HepG2 (cell line): ENCODE measurements around the gene LIME1. TPM values are rescaled to one million over a fixed set of nuclear protein-coding genes. Genes with fewer than 3 reads are reported as not detected.
A peak's percentile ranks its signal among the peaks of the same experiment; 100 is the strongest.

Experiments
- DNMT1 ChIP-seq: sonication (generic); formaldehyde crosslinking; IDR thresholded peaks from 2 replicates; pipeline ENCODE4 v1.5.1; 2020; ENCODE audit warnings: mild to moderate bottlenecking, missing genetic modification reagents
- DPF2 ChIP-seq: sonication (generic); formaldehyde crosslinking; IDR thresholded peaks from 2 replicates; pipeline ENCODE4 v1.4.0; 2020; ENCODE audit warnings: mild to moderate bottlenecking, low read depth, missing genetic modification reagents, borderline replicate concordance
- ELF4 ChIP-seq: sonication (generic); formaldehyde crosslinking; IDR thresholded peaks from 2 replicates; pipeline ENCODE4 v1.5.0; 2020; ENCODE audit warnings: missing genetic modification reagents, mild to moderate bottlenecking, moderate library complexity, borderline replicate concordance
- FOXP1 ChIP-seq, 2 experiments: fragments of 450-650 bp in 1 of 2; IDR thresholded peaks; 2 replicates each; pipeline ENCODE4 v1.6.1; 2017 to 2018; ENCODE audit warnings: antibody characterized with exemption in 1 of 2
- GABPA ChIP-seq, 2 experiments: IDR thresholded peaks; 2 replicates each; pipeline ENCODE4 v1.6.1; 2011 to 2016; ENCODE audit warnings: low read depth in 2 of 2, low read length in 1 of 2, missing biosample characterization in 1 of 2, missing genetic modification characterization in 1 of 2
- JUN ChIP-seq: sonication (generic); formaldehyde crosslinking; IDR thresholded peaks from 2 replicates; pipeline ENCODE4 v1.4.0; 2020; ENCODE audit warnings: mild to moderate bottlenecking, missing genetic modification reagents
- NPAS2 ChIP-seq: sonication (generic); formaldehyde crosslinking; IDR thresholded peaks from 2 replicates; pipeline ENCODE4 v1.8.0; 2022; ENCODE audit warnings: mild to moderate bottlenecking, missing genetic modification reagents, borderline replicate concordance
- PCBP1 ChIP-seq: fragments of 200-400 bp; formaldehyde crosslinking; IDR thresholded peaks from 2 replicates; pipeline ENCODE4 v1.6.1; 2017; ENCODE audit warnings: mild to moderate bottlenecking, low read depth, low read length, borderline replicate concordance
- RBM22 ChIP-seq: fragments of 200-400 bp; formaldehyde crosslinking; optimal IDR thresholded peaks from 2 replicates; pipeline ENCODE3; 2017; ENCODE audit warnings: mild to moderate bottlenecking, low read length, moderate library complexity
- RFXAP ChIP-seq: sonication (generic); formaldehyde crosslinking; IDR thresholded peaks from 2 replicates; pipeline ENCODE4 v1.4.0; 2020; ENCODE audit warnings: missing genetic modification reagents, borderline replicate concordance
- SRSF4 ChIP-seq: fragments of 200-400 bp; formaldehyde crosslinking; IDR thresholded peaks from one replicate; pipeline ENCODE4 v1.6.1; 2018; ENCODE audit warnings: mild to moderate bottlenecking, low read depth, low read length, moderate library complexity; ENCODE audit not compliant: poor library complexity, severe bottlenecking
- TBX3 ChIP-seq: fragments of 450-650 bp; IDR thresholded peaks from 2 replicates; pipeline ENCODE4 v1.6.1; 2017; ENCODE audit warnings: antibody characterized with exemption, mild to moderate bottlenecking, inconsistent platforms, borderline replicate concordance
- YEATS2 ChIP-seq: sonication (generic); formaldehyde crosslinking; IDR thresholded peaks from 2 replicates; pipeline ENCODE4 v1.4.0; 2020; ENCODE audit warnings: missing genetic modification reagents, borderline replicate concordance
- ZNF136 ChIP-seq: sonication (generic); formaldehyde crosslinking; IDR thresholded peaks from 2 replicates; pipeline ENCODE4 v1.8.1; 2022; ENCODE audit warnings: low read depth, mild to moderate bottlenecking, moderate library complexity, missing genetic modification reagents
- ZNF337 ChIP-seq: sonication (generic); formaldehyde crosslinking; IDR thresholded peaks from 2 replicates; pipeline ENCODE4 v1.5.1; 2020; ENCODE audit warnings: missing genetic modification reagents, low read depth, mild to moderate bottlenecking, borderline replicate concordance
- ZNF678 ChIP-seq: sonication (generic); formaldehyde crosslinking; IDR thresholded peaks from 2 replicates; pipeline ENCODE4 v1.4.0; 2020; ENCODE audit warnings: mild to moderate bottlenecking, missing genetic modification reagents
- ZNF839 ChIP-seq: sonication (generic); formaldehyde crosslinking; IDR thresholded peaks from 2 replicates; pipeline ENCODE4 v1.4.0; 2020; ENCODE audit warnings: missing genetic modification reagents, mild to moderate bottlenecking, borderline replicate concordance
- polyA plus RNA-seq, 8 experiments: library from polyadenylated mRNA; depleted of rRNA in 3 of 8; stranded (reverse) in 7 of 8; unstranded in 1 of 8; fragments of >200 nt; fragmentation: Illumina TruSeq in 4 of 8; extraction: Trizol in 4 of 8; gene quantifications; 2 replicates each; pipeline versions ENCODE4 v1.2.1 to v1.2.3, GENCODE V29; 2011 to 2016; ENCODE audit warnings: low read depth in 4 of 8, missing spikeins in 1 of 8, mixed read lengths in 1 of 8; ENCODE audit not compliant: insufficient read depth in 1 of 8
- total RNA-seq, 5 experiments: library from RNA; depleted of rRNA; stranded (reverse); fragments of >200 nt; fragmentation: Illumina TruSeq; extraction: Trizol; gene quantifications; 2 replicates each; pipeline ENCODE4 v1.2.3, GENCODE V29; 2016; ENCODE audit warnings: low read depth in 1 of 5
- TF ChIP-seq, protein P1 (sequence below): sonication (generic); formaldehyde crosslinking; IDR thresholded peaks from 2 replicates; pipeline ENCODE4 v1.9.0; 2021; ENCODE audit warnings: missing genetic modification reagents, borderline replicate concordance
- TF ChIP-seq, protein P2 (sequence below): sonication (generic); formaldehyde crosslinking; IDR thresholded peaks from 2 replicates; pipeline ENCODE4 v1.4.0; 2020; ENCODE audit warnings: missing genetic modification reagents
- TF ChIP-seq, protein P3 (sequence below): sonication (generic); formaldehyde crosslinking; IDR thresholded peaks from 2 replicates; pipeline ENCODE4 v1.5.0; 2020; ENCODE audit warnings: missing genetic modification reagents

LIME1 gene
- total and polyA plus RNA-seq, 2 of the 13 experiments (the other 11 are each of a cell fraction or from before 2014, with no cell fraction given), result 13.0 to 61.5 TPM

DNA sequence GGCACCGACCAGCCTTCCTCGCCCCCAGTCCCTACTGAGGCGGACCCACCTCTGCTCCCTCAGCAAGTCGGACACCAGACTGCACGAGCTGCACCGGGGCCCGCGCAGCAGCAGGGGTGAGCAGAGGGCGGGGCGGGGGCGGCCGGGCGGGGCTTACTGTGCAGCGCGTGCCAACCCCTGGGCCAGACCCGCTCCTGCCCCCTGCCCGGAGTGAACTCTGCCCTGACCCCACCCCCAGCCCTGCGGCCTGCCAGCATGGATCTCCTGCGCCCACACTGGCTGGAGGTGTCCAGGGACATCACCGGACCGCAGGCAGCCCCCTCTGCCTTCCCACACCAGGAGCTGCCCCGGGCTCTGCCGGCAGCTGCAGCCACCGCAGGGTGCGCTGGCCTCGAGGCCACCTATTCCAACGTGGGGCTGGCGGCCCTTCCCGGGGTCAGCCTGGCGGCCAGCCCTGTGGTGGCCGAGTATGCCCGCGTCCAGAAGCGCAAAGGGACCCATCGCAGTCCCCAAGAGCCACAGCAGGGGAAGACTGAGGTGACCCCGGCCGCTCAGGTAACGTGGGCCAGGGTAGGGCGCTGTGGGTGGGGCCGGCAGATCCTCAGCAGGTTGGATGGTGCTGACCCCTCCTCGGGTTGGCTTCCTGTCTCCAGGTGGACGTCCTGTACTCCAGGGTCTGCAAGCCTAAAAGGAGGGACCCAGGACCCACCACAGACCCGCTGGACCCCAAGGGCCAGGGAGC lies 1.7 kb downstream of the LIME1 start (continued):
- TF ChIP-seq, protein P1, sequence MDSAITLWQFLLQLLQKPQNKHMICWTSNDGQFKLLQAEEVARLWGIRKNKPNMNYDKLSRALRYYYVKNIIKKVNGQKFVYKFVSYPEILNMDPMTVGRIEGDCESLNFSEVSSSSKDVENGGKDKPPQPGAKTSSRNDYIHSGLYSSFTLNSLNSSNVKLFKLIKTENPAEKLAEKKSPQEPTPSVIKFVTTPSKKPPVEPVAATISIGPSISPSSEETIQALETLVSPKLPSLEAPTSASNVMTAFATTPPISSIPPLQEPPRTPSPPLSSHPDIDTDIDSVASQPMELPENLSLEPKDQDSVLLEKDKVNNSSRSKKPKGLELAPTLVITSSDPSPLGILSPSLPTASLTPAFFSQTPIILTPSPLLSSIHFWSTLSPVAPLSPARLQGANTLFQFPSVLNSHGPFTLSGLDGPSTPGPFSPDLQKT, result 0 out of 2 replicates have a peak, but pooled peaks have one; percentile 68
- peak; percentile 66; the same call in 1 of the 2 replicates for TF ChIP-seq TBX3
- TF ChIP-seq DPF2 (CRISPR knock-in tag), result peak; percentile 81
- TF ChIP-seq ZNF337 (CRISPR knock-in tag), result 0 out of 2 replicates have a peak, but pooled peaks have one; percentile 27
- TF ChIP-seq ZNF678, result peak; percentile 99
- TF ChIP-seq GABPA (IDR thresholded peaks at IDR 0.05; ENCODE audit: low read depth, low read length), result no peak
- TF ChIP-seq GABPA (CRISPR knock-in tag; IDR thresholded peaks at IDR 0.05; ENCODE audit: low read depth), result peak; percentile 46; the same call in 1 of the 2 replicates
- TF ChIP-seq SRSF4, result peak; percentile 53
- peak; percentile 95 for TF ChIP-seq RBM22
- TF ChIP-seq DNMT1 (CRISPR knock-in tag), result peak; percentile 93
- TF ChIP-seq ZNF839 (CRISPR knock-in tag), result 0 out of 2 replicates have a peak, but pooled peaks have one; percentile 33
- TF ChIP-seq, protein P2, sequence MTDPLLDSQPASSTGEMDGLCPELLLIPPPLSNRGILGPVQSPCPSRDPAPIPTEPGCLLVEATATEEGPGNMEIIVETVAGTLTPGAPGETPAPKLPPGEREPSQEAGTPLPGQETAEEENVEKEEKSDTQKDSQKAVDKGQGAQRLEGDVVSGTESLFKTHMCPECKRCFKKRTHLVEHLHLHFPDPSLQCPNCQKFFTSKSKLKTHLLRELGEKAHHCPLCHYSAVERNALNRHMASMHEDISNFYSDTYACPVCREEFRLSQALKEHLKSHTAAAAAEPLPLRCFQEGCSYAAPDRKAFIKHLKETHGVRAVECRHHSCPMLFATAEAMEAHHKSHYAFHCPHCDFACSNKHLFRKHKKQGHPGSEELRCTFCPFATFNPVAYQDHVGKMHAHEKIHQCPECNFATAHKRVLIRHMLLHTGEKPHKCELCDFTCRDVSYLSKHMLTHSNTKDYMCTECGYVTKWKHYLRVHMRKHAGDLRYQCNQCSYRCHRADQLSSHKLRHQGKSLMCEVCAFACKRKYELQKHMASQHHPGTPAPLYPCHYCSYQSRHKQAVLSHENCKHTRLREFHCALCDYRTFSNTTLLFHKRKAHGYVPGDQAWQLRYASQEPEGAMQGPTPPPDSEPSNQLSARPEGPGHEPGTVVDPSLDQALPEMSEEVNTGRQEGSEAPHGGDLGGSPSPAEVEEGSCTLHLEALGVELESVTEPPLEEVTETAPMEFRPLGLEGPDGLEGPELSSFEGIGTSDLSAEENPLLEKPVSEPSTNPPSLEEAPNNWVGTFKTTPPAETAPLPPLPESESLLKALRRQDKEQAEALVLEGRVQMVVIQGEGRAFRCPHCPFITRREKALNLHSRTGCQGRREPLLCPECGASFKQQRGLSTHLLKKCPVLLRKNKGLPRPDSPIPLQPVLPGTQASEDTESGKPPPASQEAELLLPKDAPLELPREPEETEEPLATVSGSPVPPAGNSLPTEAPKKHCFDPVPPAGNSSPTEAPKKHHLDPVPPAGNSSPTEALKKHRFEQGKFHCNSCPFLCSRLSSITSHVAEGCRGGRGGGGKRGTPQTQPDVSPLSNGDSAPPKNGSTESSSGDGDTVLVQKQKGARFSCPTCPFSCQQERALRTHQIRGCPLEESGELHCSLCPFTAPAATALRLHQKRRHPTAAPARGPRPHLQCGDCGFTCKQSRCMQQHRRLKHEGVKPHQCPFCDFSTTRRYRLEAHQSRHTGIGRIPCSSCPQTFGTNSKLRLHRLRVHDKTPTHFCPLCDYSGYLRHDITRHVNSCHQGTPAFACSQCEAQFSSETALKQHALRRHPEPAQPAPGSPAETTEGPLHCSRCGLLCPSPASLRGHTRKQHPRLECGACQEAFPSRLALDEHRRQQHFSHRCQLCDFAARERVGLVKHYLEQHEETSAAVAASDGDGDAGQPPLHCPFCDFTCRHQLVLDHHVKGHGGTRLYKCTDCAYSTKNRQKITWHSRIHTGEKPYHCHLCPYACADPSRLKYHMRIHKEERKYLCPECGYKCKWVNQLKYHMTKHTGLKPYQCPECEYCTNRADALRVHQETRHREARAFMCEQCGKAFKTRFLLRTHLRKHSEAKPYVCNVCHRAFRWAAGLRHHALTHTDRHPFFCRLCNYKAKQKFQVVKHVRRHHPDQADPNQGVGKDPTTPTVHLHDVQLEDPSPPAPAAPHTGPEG (CRISPR knock-in tag), result peak; percentile 60; the same call in 1 of the 2 replicates
- peak; percentile 45; the same call in 1 of the 2 replicates for TF ChIP-seq ZNF136
- peak; percentile 86 for TF ChIP-seq JUN (CRISPR knock-in tag)
- TF ChIP-seq RFXAP (CRISPR knock-in tag), result peak; percentile 61
- peak; percentile 72 for TF ChIP-seq YEATS2 (CRISPR knock-in tag)
- TF ChIP-seq ELF4 (CRISPR knock-in tag), result peak; percentile 52; the same call in 1 of the 2 replicates
- no peak for TF ChIP-seq NPAS2 (CRISPR knock-in tag)
- no peak; the same call in 1 of the 2 replicates for TF ChIP-seq PCBP1
- no peak for TF ChIP-seq FOXP1 (IDR thresholded peaks at IDR 0.05)
- no peak for TF ChIP-seq FOXP1 (CRISPR knock-in tag; IDR thresholded peaks at IDR 0.05)
- TF ChIP-seq, protein P3, sequence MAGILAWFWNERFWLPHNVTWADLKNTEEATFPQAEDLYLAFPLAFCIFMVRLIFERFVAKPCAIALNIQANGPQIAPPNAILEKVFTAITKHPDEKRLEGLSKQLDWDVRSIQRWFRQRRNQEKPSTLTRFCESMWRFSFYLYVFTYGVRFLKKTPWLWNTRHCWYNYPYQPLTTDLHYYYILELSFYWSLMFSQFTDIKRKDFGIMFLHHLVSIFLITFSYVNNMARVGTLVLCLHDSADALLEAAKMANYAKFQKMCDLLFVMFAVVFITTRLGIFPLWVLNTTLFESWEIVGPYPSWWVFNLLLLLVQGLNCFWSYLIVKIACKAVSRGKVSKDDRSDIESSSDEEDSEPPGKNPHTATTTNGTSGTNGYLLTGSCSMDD (CRISPR knock-in tag), result peak; percentile 86; the same call in 1 of the 2 replicates
